A549 (cell line): ENCODE measurements around the gene BCL2.

Experiments
- CTCF ChIP-seq: fragments of >200 bp; sonication (Bioruptor Twin); formaldehyde crosslinking; IDR thresholded peaks from 3 replicates; pipeline ENCODE4 v1.5.1; 2016
- EP300 ChIP-seq, 2 experiments: fragments of >200 bp; sonication (Bioruptor Twin); formaldehyde crosslinking; IDR thresholded peaks; 2 replicates in 1 of 2; 3 replicates in 1 of 2; pipeline ENCODE4 v1.6.1; 2016 to 2017
- ESRRA ChIP-seq: fragments of 150-350 bp; IDR thresholded peaks from 2 replicates; pipeline ENCODE4 v1.6.1; 2014; ENCODE audit warnings: mild to moderate bottlenecking, low read length, borderline replicate concordance
- MAZ ChIP-seq: fragments of 150-350 bp; IDR thresholded peaks from 2 replicates; pipeline ENCODE4 v1.6.1; 2014; ENCODE audit warnings: antibody characterized with exemption, low read depth, low read length, borderline replicate concordance
- NFE2L2 ChIP-seq: fragments of 150-350 bp; conservative IDR thresholded peaks from 2 replicates; pipeline ENCODE4 v1.6.1; 2014; ENCODE audit warnings: low read length
- NR3C1 ChIP-seq: fragments of >200 bp; sonication (Bioruptor Twin); formaldehyde crosslinking; IDR thresholded peaks from 3 replicates; pipeline ENCODE4 v1.6.1; 2017
- PHF8 ChIP-seq: fragments of 200-600 bp; sonication (generic); IDR thresholded peaks from 2 replicates; pipeline ENCODE4 v1.6.1; 2016; ENCODE audit warnings: low read depth, mild to moderate bottlenecking, antibody characterized with exemption, moderate library complexity, borderline replicate concordance
- POLR2A ChIP-seq: IDR thresholded peaks from 2 replicates; pipeline ENCODE4 v1.6.1; 2012; ENCODE audit warnings: mild to moderate bottlenecking, low read length
- RFX5 ChIP-seq: fragments of 450-650 bp; IDR thresholded peaks from 2 replicates; pipeline ENCODE4 v1.7.1; 2014; ENCODE audit warnings: antibody characterized with exemption, mild to moderate bottlenecking, moderate library complexity
- SREBF2 ChIP-seq: fragments of 450-650 bp; IDR thresholded peaks from 2 replicates; pipeline ENCODE4 v1.6.1; 2014; ENCODE audit warnings: mild to moderate bottlenecking, moderate library complexity
- ZNF302 ChIP-seq: fragments of 250-450 bp; sonication (Bioruptor Pico); IDR thresholded peaks from 2 replicates; pipeline ENCODE4 v1.9.0; 2021; ENCODE audit warnings: inconsistent platforms, mild to moderate bottlenecking, moderate library complexity
- TF ChIP-seq, protein P1 (sequence below): IDR thresholded peaks from 2 replicates; pipeline ENCODE4 v1.6.1; 2012

- TF ChIP-seq POLR2A (no peak), CTCF (no peak), MAZ (no peak), PHF8 (no peak), NFE2L2 (no peak), ZNF302 (CRISPR knock-in tag) (no peak), ESRRA (no peak), RFX5 (no peak), SREBF2 (no peak), EP300 (IDR thresholded peaks at IDR 0.05) (no peak), NR3C1 (no peak)
- TF ChIP-seq, protein P1, sequence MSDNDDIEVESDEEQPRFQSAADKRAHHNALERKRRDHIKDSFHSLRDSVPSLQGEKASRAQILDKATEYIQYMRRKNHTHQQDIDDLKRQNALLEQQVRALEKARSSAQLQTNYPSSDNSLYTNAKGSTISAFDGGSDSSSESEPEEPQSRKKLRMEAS: no peak
Measured at GRCh38 chr18:63161761-63162195, 157.8 kb downstream of the BCL2 start.
